Activated CD4-positive, alpha-beta T cell treated with anti-CD3 and anti-CD28 coated beads for 48 hours (primary cell): ENCODE measurements around the gene CLBA1.
"Not testable (repeated sequence)": the region's sequence is repeated elsewhere in the genome, so short reads cannot be mapped to it uniquely, and the experiment has no call there.

Source experiments
- DNase-seq: peaks from one replicate; pipeline ENCODE4 v3.0.0-alpha.2; 2020

CLBA1 gene

DNA sequence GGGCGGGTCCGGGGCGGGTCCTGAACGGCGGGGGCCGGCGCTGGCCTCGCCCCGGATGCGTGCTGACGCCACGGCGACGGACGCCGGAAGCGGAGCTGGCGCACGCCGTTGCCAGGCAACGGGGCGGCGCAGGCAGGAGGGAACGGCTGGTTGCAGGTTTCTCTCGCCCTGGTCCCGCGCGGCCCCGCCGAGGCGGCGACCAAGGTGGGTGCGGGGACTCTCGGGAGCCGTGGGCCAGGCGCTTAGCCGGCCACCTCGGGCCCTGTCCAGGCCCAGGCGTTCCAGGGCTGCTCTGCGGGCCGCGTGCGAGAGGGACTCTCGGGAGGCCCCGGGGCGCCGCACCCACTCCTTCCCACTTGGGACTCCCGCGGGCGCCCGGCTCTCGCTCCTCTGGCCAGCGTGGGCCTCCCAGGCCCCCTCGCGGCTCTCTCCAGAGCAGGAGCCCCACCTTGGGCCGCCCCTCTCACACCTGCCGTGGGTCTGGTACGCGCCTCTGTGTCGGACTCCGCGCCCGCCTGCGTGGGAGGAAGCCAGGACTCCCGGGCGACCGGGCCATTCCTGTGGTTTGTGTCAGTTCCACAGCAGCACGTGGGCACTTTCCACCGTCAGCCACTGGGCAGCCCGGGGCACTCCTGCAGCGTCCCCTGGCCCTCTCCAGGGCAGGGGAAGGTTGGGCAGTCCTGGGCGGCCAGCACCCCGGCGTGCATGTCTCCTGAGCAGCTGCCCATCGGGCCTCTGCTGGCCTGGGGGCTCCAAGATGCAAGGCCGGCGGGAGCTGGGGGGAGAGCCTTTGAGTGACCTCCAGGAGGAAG is at the start of gene CLBA1:
Gene CLBA1 (plus strand): TSS at position 114 of the 812 bp plus-strand sequence. CDS start 644 bp downstream, at position 758.
- DNase-seq, result peak; percentile 90

DNA sequence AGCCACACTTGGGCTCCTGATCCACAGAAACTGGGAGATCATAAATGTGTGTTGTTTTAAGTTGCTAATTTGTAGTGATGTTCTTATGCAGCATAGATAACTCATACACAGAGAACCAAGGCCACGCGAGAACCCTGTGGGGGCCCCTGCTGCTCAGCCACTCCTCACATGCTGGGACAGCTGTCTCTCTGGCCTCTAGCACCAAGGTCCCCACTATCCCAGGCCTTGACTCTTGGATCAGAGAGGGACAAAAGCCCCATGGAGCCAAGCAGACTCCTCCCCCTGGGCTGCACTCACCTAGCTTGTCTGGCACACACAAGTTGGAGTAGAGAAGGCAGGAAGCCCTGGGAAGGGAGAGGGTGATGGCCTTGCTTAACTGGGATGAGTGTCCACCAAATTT is 49.6 kb upstream of the CLBA1 start:
- DNase-seq, result no peak

DNA sequence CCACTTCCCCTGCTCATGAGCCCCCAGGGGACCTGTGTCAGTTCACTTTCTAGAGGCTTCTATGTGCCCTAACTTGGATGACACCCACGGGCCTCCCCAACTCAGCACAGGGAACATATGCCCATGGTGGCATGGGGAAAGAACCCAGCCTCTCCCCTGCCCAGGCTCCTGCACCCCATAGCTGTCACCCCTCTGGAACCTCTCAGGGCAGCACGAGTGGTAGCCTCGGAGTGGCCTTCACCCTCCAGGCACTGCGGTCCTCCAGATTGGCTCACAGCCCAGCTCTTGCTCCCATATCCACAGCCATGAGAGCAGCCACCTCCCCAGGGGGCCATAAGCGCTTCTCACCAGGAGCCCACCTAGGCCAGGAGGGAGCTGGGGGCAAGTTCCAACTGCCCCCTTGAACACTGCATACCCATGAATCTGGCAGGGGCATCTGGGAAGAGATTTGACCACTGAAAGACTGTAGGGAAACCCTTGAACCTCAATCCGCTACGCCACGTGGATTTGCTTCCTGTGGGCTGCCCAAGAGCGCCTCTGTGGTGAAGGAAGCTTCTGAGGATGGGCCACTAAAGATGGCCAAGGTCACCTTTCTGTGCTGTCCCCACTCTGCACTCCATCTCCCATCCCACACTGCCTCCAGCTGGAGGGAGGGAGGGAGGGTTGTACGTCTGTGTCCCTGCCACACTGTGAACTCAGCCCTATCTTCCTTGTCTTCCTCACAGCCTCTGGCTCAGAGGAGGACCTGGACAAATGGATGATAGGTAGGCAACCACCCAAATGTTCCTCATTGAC is 49.0 kb upstream of the CLBA1 start:
- no peak for DNase-seq

DNA sequence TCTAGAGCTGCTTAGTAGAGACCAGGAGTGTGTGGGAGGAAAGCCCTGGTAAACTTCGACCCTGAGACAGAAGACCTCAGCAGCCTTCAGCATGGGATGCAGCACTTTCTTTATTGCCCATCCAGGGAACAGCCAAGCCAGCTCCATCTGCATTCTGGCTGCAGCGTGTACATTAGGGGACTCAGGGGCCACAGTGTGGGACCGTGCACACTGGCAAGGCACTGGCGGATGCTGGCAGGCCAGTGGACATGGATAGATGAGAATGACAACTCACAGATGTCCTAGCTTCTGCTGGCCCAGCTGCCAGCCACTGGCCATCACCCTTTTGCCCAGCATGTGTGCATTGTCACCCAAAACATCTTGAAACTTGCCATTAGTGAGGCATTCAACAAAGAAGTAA is 48.4 kb upstream of the CLBA1 start:
- no peak for DNase-seq

DNA sequence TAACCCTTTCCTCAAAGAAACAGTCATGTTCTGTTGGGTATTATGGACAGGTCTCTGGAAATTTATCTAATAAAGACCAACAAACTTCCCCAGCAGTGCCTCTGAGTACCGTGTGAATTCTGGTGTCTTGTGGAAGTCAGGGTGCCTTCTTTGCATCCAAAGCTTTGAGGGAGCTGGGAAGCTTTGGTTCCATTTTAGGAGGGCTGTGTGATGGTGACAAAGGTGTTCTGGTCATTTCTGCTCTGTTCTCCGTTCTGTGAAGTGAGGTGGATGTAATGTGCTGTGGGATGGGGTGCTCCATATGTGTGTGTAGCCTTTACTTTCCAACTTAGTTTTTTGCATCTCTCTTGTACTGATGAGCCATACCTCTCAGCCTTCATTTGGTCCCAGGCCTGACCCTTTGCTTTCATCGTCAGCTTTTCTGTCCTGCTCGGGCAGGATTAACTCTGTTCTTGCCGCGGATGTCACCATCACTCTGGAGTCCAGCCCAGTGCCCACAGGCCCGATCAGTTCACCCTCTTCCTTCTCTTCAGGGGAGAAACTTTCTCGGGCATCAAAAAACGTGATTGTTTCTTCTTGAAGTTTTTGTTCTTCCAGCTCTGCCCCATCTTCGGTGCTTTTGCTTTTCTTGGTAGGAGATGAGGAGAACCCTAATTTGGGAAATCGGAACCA is 47.8 kb upstream of the CLBA1 start:
- DNase-seq, result no peak

- no peak for DNase-seq
These were observed 47.2 kb upstream of the CLBA1 start for GRCh38 chr14:104938436-104938835.

- no peak for DNase-seq
These were observed 46.6 kb upstream of the CLBA1 start for GRCh38 chr14:104938960-104939359.

- DNase-seq, result no peak
These were observed 45.8 kb upstream of the CLBA1 start for GRCh38 chr14:104939666-104940410.

GRCh38 chr14:104940526-104941150 is 45.0 kb upstream of the CLBA1 start:
- DNase-seq, result no peak

- no peak for DNase-seq
These were observed 43.9 kb upstream of the CLBA1 start for GRCh38 chr14:104941508-104942365.

GRCh38 chr14:104942586-104942985 is 43.0 kb upstream of the CLBA1 start:
- no peak for DNase-seq

- DNase-seq, result not testable (repeated sequence)
These were observed 42.2 kb upstream of the CLBA1 start for GRCh38 chr14:104943216-104944015.

GRCh38 chr14:104944016-104944308 is 41.6 kb upstream of the CLBA1 start:
- not testable (repeated sequence) for DNase-seq

DNA sequence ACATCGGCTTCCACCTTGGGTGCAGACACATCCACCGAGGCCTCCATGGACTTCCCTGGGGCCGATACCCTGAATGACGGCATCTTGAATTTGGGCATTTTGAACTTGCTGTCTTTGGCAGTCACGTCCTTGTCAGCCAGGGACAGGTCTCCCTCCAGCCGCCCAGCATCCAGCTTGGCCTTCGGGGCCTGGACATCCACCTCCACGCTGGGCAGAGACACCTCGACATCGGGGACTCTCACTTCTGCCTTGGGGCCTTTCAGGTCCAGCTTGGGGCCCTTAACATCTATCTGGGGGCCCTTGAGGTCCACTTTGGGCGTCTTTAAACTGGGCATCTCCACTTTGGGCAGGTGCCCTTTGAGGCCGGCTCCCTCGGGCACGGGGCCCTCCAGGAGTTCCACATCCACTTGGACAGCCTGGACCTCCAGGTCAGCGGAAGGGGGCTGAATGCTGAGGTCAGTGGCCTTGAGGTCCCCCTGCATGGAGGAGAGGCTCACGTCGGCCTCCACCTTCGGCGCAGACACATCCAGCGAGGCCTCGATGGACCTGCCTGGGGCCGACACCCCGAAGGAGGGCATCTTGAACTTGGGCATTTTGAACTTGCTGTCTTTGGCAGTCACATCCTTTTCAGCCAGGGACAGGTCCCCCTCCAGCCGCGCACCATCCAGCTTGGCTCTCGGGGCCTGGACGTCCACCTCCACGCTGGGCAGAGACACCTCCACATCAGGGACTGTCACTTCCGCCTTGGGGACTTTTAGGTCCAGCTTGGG is 41.0 kb upstream of the CLBA1 start:
- not testable (repeated sequence) for DNase-seq

DNA sequence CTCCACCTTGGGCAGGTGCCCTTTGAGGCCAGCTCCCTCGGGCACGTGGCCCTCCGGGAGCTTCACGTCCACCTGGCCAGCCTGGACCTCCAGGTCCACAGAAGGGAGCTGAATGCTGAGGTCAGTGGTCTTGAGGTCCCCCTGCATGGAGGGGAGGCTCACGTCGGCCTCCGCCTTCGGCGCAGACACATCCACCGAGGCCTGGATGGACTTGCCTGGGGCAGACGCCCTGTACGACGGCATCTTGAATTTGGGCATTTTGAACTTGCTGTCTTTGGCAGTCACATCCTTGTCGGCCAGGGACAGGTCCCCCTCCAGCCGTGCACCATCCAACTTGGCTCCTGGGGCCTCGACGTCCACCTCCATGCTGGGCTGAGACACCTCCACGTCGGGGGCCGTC is 40.3 kb upstream of the CLBA1 start:
- DNase-seq, result not testable (repeated sequence)

GRCh38 chr14:104945986-104946965 is 39.3 kb upstream of the CLBA1 start:
- not testable (repeated sequence) for DNase-seq

DNA sequence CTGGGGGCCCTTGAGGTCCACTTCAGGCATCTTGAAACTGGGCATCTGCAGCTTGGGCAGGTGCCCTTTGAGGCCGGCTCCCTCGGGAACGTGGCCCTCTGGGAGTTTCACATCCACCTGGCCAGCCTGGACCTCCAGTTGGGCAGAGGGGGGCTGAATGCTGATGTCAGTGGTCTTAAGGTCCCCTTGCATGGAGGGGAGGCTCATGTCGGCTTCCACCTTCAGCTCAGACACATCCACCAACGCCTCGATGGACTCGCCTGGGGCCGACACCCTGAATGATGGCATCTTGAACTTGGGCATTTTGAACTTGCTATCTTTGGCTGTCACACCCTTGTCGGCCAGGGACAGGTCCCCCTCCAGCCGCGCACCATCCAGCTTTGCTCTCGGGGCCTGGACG is 38.4 kb upstream of the CLBA1 start:
- not testable (repeated sequence) for DNase-seq
